Testis (tissue), 2 donors: ENCODE data around the gene EVI5.

Experiments used
- CTCF ChIP-seq, 3 experiments: fragments of 450-650 bp in 2 of 3; fragments of 200-600 bp in 1 of 3; sonication (generic) in 1 of 3; IDR thresholded peaks; one replicate each; pipeline ENCODE4 v1.5.1; 2016 to 2019; ENCODE audit warnings: antibody characterized with exemption in 3 of 3, mild to moderate bottlenecking in 2 of 3, moderate library complexity in 1 of 3
- POLR2A ChIP-seq: fragments of 450-650 bp; IDR thresholded peaks from one replicate; pipeline ENCODE4 v1.6.1; 2017; ENCODE audit warnings: antibody characterized with exemption, mild to moderate bottlenecking, moderate library complexity

DNA sequence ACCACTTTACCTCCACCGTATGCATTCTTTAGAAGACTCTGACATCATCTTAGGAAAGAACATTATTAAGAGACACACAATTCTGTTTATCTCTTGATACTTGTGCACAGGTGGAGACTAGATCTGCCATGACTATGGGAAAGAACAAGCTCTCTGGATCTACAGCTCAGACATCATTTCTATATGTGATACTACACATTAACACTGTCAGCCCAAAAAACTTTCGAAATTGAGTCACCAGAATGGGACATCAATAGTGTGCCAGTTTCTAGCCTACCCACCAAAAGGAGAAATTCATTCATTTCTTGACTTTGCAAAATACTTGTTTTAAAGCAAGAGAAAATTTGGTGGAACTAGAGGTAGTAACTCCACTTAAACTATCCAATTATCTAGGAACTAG is 6.0 kb upstream of the EVI5 start:
- TF ChIP-seq CTCF (IDR thresholded peaks at IDR 0.05) (no peak), POLR2A (no peak)
